Activated CD8-positive, alpha-beta memory T cell treated with anti-CD3 and anti-CD28 coated beads, Interleukin-2, amount 50 U/mL, for 4 hours (primary cell): ENCODE data around the gene PRKAG3.

Experiments used
- DNase-seq: peaks from one replicate; pipeline ENCODE4 v3.0.0-alpha.2; 2020

PRKAG3 gene

GRCh38 chr2:218812861-218813260 is 18.7 kb downstream of the PRKAG3 start:
- no peak for DNase-seq

DNA sequence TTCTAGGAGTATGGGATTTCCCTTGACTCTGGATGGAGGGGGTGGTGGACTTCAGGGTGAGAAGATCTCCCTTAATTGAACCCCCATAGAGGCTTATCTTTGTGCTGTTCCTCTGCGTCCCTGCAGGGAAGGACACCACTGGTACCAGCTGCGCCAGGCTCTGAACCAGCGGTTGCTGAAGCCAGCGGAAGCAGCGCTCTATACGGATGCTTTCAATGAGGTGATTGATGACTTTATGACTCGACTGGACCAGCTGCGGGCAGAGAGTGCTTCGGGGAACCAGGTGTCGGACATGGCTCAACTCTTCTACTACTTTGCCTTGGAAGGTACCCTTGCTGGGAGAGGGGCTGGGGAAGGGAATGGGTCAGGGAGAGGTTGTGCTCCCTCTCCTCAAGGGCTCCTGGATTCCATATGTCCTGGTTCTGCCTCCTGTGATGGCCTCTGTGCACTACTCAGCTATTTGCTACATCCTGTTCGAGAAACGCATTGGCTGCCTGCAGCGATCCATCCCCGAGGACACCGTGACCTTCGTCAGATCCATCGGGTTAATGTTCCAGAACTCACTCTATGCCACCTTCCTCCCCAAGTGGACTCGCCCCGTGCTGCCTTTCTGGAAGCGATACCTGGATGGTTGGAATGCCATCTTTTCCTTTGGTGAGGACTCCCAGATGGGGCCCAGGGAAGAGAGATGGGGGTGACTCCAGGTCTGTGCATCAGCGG is 19.3 kb downstream of the PRKAG3 start:
- no peak for DNase-seq

GRCh38 chr2:218811382-218811781 is 20.2 kb downstream of the PRKAG3 start:
- no peak for DNase-seq

DNA sequence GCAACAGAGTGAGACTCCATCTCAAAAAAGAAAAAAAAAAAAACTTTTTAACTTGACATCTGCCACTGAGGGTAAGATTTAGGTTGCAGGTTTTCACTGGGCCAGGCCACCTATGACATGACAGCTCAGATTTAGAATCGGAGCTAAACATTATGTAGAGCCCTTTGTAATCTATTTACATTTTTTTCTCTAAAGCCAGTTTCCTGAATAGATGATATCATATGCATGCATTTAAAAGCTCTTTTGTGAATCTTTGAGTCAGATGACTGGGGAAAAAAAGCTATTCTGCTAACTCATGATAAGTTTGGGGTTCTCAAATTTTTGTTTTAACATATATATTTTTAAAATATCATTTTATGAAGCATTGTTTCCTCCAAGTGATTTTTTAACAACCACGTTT is 21.3 kb downstream of the PRKAG3 start:
- no peak for DNase-seq

DNA sequence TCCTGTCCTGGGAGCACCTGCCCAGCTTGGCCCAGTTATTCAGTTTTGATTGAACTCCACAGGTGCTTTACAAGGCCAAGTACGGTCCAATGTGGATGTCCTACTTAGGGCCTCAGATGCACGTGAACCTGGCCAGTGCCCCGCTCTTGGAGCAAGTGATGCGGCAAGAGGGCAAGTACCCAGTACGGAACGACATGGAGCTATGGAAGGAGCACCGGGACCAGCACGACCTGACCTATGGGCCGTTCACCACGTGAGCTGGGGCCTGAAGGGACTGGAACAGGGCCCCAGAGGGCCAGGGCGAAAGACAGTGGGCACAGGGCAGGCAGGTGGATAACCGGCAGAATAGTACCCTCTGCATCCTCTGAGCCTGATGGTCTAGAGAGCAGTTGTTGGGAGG is 22.1 kb downstream of the PRKAG3 start:
- no peak for DNase-seq

DNA sequence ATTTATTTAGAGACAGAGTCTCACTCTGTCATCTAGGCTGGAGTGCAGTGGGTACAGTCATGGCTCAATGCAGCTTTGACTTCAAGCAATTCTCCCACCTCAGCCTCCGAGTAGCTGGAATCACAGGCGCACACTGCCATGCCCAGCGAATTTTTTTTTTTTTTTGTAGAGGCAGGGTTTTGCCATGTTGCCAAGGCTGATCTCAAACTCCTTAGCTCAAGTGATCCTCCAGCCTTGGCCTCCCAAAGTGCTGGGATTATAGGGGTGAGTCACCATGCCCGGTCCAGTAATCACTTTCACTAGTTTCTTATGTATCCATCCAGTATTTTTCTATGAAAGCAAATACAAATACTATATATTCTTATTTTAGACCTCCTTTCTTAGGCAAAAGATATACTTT is 24.0 kb downstream of the PRKAG3 start:
- DNase-seq = no peak

DNA sequence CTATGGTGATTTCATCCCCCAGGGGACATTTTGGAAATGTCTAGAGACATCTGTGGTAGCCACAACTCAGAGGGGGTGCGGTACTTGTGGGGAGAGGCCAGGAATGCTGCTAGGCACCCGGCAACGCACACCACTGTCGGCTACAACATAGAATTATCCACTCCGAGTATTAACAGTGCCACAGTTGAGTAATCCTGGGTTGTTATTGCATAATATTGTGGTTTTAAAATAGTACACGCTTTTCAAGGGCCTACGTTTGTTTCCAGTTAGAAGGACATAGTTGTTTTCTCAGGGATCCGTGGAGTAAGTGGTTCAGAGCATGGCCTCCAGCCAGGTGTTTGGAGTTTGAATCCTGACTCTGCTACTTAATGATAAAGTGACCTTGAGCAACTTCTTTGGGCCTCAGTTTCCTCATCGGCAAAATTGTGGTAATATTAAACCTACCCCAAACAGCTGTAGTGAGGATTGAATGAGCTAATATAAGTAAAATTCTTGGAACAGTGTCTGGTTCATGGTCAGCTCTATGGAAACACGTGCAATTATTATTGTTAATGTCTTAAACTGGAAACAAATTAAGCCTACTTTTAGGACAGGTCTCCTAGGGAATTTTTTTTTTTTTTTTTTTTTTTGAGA is 25.1 kb downstream of the PRKAG3 start:
- no peak for DNase-seq

DNA sequence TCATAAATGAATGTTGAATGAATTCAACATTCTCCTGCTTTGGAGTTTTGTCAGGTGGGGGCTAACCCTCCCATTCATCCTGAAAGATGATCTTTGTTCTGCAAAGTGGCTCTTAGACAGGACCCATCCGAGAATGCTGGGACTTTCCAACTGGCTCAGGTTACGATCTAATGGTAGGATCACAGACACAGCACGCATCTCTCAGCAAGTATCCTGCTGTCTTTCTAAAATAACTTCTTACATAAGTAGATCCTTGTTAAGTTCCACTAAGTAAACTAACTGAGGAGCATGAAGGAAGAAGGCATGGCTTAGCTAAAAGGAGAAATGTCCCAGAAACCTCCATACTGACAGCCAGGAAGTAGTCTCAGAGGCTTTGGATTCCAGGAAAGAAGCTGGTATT is 26.0 kb downstream of the PRKAG3 start:
- DNase-seq = no peak

DNA sequence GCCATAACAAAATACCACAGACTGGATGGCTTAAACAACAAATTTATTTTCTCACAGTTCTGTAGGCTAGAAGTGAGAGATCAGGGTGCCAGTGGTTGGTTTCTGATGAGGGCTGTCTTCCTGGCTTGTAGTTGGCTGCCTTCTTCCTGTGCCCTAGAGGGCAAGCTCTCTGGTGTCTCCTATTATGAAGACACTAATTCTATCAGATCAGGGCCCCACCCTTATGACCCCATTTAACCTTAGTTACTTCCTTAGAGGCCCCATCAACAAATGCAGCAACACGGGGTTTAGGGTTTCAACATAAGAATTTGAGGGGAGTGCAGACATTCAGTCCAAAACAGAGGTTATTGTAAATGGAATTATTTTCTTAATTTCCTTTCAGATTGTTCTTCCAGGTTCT is 26.8 kb downstream of the PRKAG3 start:
- DNase-seq = no peak

DNA sequence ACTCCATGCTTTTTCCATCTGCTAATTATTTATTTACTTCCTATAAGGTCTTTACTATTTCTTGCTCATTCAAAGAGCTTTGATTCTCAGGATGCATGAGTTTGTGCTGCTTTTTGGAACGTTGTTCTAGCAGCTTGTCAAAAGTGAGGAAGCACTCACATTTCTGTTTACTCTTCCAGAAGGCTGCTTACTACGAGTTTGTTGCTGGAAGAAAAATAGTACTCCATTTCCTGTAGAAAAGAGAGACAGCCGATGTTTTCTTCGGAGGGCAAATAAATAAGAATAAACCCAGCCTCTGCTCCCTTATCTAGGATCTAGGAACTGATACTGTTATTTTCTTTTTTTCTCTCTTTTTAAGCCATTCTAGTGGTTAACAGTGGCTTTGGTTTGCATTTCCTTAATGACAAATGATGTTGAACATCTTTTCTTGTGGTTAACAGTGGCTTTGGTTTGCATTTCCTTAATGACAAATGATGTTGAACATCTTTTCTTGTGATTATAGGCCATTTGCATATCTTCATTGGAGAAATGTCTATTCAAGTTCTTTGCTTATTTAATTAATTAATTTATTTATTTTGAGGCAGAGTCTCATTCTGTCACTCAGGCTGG is 29.1 kb downstream of the PRKAG3 start:
- DNase-seq = no peak

DNA sequence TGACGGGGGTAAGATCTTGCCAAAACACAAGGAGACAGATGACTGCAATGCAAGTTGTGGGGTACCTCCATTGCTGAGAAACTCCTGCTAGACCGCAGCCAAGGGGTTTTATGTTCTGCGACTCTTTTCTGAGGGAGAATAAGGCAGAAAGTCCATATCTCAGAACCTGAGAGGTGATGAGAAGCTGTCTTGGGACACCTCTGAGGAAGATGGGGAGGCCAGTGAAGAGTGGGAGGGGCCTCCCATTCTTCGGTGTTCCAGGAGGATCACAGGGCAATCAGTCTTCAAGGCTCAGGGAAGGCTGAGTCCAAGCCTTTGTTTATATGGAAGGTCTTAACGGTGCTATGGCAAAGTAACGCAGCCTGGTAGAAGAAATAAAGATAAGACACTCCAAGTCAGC is 31.6 kb downstream of the PRKAG3 start:
- DNase-seq = no peak

GRCh38 chr2:218798767-218799504 is 32.7 kb downstream of the PRKAG3 start:
- no peak for DNase-seq

DNA sequence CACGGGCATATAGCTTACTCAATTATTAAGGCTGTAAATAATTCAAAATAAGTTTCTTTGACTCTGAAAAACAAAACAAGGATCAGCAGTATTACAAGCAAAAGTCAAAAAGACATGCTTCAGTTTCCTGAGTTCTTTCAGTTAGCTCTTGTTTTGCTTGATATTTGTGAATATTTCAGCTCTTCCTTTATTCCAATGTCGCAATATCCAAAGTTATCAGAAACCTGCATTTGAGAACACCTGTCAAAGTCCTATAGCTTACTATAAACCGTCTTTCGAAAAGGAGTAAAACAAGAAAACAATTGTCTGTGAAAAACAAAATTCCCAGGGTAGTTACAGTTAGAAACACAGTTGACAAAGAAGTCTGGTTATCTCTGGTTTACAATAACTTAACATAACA is 34.9 kb downstream of the PRKAG3 start:
- no peak for DNase-seq

GRCh38 chr2:218792433-218792832 is 39.2 kb downstream of the PRKAG3 start:
- DNase-seq = no peak

GRCh38 chr2:218788529-218789255 is 42.9 kb downstream of the PRKAG3 start:
- DNase-seq = no peak

DNA sequence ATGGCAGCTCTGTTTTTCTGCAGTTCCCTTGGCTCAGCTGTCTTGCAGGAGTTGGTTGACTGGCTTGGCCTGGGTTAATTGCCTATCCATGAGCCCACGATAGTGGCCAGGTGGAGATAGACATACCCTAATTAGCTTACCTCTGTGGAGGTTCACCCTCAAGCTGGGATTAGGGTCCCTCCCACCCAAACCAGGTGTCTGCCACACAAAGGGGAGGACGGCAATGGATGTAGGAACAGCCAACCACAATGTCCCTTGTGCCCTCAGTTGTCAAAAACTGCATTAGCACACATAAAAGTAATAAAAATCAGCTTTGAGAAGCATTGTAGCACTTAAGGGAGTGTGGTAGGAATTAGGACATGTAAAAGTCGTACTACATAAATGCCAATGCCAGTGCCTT is 45.5 kb downstream of the PRKAG3 start:
- DNase-seq = no peak

- no peak for DNase-seq
Observed at GRCh38 chr2:218785103-218785502, 46.5 kb downstream of the PRKAG3 start.

DNA sequence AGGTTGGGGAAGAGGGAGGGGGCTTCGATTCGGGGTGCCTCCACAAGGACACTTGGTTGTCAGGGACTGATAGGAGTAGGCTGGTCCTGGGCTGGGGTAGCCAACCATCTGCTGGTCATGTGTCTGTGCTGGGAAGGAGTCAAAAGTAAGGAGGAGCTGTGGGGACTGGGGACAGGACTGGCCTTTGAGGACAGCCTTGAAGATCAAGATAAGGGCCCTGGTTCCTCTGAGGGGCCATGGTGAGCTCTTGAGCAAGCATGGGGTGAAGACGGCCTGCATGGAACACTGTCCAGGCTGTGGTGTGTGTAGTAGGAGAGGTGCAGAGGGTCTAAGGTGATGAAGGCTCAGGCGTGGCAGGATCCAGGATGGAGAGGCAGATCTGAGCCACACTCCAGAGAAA is 47.9 kb downstream of the PRKAG3 start:
- DNase-seq = no peak

DNA sequence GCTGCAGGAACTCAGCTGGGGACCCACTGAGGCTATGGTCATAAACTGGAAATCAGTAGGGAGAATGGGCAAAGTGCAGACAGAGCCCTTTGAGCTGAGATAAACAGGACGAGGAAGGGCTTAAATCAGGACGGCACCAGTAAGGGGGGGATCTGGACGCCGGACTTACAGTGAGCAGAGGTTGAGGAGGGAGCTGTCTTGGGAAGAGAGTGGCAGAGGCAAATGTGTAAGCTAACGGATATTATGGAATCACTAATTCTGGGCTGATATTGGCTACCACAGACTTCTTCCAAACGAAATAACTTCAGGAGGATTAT is 49.1 kb downstream of the PRKAG3 start:
- DNase-seq = no peak

GRCh38 chr2:218781691-218782527 is 49.7 kb downstream of the PRKAG3 start, which contains the start of gene CYP27A1:
CYP27A1 (plus strand) TSS chr2:218782147; CDS start chr2:218782183, 36 bp downstream.
- DNase-seq = no peak

GRCh38 chr2:218780851-218781690 is 50.5 kb downstream of the PRKAG3 start:
- DNase-seq = no peak
